HG03354 (cell line): ENCODE results near the gene ANO2.

Experiments used
- ATAC-seq: cut with Tn5 transposase; IDR thresholded peaks from one replicate; pipeline ENCODE4 v1.9.1; 2021; ENCODE audit warnings: mild to moderate bottlenecking; ENCODE audit not compliant: unreplicated experiment, poor library complexity, severe bottlenecking

ANO2 gene

GRCh38 chr12:5746036-5746908 lies 198.8 kb downstream of the ANO2 start:
- no peak for ATAC-seq

GRCh38 chr12:5745251-5745888 lies 199.7 kb downstream of the ANO2 start:
- no peak for ATAC-seq

GRCh38 chr12:5742258-5742657 lies 202.8 kb downstream of the ANO2 start:
- ATAC-seq, result no peak

GRCh38 chr12:5739917-5740316 lies 205.1 kb downstream of the ANO2 start:
- ATAC-seq, result no peak

GRCh38 chr12:5737778-5738177 lies 207.3 kb downstream of the ANO2 start:
- ATAC-seq, result no peak

- ATAC-seq, result no peak
Observed at GRCh38 chr12:5736527-5736926, 208.5 kb downstream of the ANO2 start.

- ATAC-seq, result no peak
Observed at GRCh38 chr12:5736016-5736415, 209.0 kb downstream of the ANO2 start.

GRCh38 chr12:5733916-5734315 lies 211.1 kb downstream of the ANO2 start:
- ATAC-seq, result no peak

GRCh38 chr12:5733136-5733755 lies 211.8 kb downstream of the ANO2 start:
- ATAC-seq, result no peak

- ATAC-seq, result no peak
Observed at GRCh38 chr12:5730962-5731361, 214.1 kb downstream of the ANO2 start.

GRCh38 chr12:5723711-5724252 lies 221.3 kb downstream of the ANO2 start:
- no peak for ATAC-seq

- no peak for ATAC-seq
Observed at GRCh38 chr12:5723071-5723470, 222.0 kb downstream of the ANO2 start.

- no peak for ATAC-seq
Observed at GRCh38 chr12:5720381-5721005, 224.6 kb downstream of the ANO2 start.

GRCh38 chr12:5718680-5719079 lies 226.4 kb downstream of the ANO2 start:
- ATAC-seq, result no peak

- ATAC-seq, result no peak
Observed at GRCh38 chr12:5718073-5718472, 227.0 kb downstream of the ANO2 start.

GRCh38 chr12:5716976-5717375 lies 228.1 kb downstream of the ANO2 start:
- no peak for ATAC-seq

GRCh38 chr12:5716201-5716600 lies 228.9 kb downstream of the ANO2 start:
- ATAC-seq, result no peak

GRCh38 chr12:5715021-5715420 lies 230.0 kb downstream of the ANO2 start:
- ATAC-seq, result no peak

- no peak for ATAC-seq
Observed at GRCh38 chr12:5713599-5714081, 231.4 kb downstream of the ANO2 start.

GRCh38 chr12:5710260-5710878 lies 234.7 kb downstream of the ANO2 start:
- no peak for ATAC-seq
